Stimulated activated CD4-positive, alpha-beta T cell treated with anti-CD3 and anti-CD28 coated beads, Interleukin-12 subunit alpha, Interleukin-12 subunit beta, amount 100 ng/mL, for 24 hours (primary cell): ENCODE data around the gene ACSF3.
"Not testable (repeated sequence)": the region's sequence is repeated elsewhere in the genome, so short reads cannot be mapped to it uniquely, and the experiment has no call there.

Source experiments
- DNase-seq, 2 experiments: peaks; one replicate each; pipeline ENCODE4 v3.0.0-alpha.2; 2020; ENCODE audit warnings: low read depth in 2 of 2

ACSF3 gene

DNA sequence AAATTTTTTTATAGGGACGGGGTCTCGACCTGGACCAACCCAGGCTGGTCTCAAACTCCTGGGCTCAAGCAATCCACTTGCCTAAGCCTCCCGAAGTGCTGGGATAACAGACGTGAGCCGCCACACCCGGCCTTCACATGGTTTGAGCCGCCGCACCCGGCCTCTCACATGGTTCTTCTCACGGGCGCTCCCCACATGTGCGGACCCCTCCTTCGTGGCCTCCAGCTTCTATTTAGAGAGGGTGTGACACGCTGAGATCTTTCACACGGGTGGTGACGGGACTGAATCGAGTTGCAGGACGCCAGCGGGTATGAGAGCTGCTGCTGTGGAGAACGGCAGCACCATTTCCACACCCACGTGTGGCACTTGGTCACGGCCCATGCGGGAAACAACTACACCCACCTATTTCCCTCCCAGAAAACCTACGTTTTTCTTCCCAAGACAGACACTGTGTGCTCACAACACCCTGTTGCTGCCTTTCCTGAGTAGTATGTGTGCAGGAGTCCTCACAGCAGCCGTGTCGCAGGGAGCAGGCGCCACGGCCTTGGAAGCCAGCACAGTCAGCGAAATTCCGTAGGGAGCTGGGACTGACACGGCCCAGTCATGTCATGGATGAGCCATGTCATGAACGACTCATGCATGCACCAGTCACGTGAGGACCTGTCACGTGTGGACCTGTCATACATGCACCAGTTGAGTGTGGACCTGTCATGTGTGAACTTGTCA lies 20.1 kb upstream of the ACSF3 start:
- no peak for DNase-seq

- not testable (repeated sequence) for DNase-seq
Observed at GRCh38 chr16:89074072-89074674, 19.5 kb upstream of the ACSF3 start.

- no peak for DNase-seq
Observed at GRCh38 chr16:89074803-89075688, 18.6 kb upstream of the ACSF3 start.

- no peak for DNase-seq
Observed at GRCh38 chr16:89076159-89076558, 17.5 kb upstream of the ACSF3 start.

GRCh38 chr16:89077076-89077475 lies 16.6 kb upstream of the ACSF3 start:
- DNase-seq, result no peak

DNA sequence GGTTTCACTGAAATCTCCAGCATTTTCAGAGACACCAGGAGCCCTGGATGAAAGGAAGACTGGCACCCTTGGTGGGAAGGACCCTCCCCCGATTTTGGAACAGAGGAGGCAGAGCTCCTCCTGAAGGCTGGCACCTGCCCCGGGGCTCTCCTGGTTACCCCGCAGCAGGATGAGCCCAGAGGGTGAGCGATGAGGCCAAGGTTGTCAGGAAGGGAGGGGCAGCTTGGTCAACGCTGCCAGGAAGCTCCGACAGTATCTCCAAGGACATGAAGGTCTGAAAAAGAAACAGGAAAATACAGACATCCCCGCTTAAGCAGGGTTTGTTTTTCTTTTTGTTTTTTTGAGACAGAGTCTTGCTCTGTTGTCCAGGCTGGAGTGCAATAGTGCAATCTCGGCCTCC lies 15.5 kb upstream of the ACSF3 start:
- no peak for DNase-seq

DNA sequence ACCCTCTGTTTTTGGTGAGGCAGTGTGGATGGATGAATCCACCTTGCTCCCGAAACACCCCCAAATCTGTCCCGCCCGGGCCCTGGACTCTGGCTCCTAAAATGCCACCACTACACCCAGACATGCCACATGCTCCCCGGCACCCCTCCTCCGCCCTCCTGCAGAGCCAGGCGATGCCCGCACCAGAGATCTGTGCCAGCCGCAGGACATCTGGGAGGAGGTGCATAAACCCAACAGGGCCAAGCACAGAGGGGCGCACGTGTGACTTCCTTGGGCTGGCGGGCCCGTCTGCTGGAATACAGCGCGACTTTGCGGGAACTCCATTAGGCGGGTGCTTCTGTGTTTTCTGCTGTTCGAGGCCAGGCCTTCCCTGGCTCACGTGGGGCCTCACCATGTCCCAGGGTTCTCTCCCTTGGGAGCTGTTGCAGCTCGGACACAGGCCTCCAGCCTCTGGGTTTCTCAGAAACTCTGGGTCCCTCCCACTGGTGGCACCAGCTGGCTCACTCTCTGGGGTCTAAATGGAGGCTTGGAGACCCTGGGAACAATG lies 14.1 kb upstream of the ACSF3 start:
- no peak for DNase-seq

DNA sequence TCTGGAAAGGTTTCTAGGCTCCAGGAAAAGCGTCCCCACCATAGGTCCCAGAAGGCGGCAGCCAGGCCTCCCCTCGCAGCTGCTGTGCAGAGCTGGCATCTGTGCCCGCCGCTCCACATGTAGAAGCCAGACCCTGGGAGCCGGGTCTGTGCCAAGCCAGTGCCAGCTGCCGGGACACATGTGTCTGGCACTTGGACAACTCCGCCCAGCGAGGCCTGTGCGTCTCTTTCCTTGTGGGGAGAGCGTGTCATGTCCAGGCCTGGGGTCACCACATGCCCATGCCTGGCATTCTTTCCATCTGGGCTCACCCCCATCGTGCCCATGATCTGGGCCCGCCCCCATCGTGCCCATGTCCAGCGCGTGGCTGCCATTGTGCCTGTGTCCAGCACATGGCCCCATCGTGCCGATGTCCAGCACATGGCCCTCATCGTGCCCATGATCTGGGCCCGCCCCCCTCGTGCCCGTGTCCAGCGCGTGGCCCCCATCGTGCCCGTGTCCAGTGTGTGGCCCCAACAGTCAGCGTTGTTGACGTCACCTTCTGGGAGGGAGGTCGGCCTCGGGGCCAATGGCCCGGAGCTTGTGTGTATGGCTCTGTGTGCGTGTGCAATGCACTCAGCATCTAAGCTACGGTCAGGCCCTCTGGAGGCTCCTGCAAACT lies 13.3 kb upstream of the ACSF3 start:
- no peak for DNase-seq

GRCh38 chr16:89081556-89081955 lies 12.1 kb upstream of the ACSF3 start:
- DNase-seq, result no peak

DNA sequence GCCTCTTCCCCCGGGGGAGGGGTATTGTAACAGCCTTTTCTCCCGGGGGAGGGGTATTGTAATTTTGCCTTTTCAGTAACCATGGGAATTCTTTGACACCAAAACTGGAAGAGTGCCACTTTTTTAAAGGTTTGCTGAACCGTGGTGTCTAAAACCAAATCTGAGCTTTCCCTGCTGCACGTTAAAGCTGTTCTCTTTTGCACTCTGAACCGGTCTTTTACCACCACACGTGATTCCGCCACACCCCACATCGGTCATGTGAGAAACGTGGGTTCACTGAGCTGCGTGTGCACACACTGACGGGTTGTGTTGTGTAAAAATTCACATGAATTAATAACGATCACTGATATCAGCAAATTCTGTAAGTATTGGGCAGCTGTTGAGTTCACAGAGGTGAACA lies 9.2 kb upstream of the ACSF3 start:
- DNase-seq, result no peak

DNA sequence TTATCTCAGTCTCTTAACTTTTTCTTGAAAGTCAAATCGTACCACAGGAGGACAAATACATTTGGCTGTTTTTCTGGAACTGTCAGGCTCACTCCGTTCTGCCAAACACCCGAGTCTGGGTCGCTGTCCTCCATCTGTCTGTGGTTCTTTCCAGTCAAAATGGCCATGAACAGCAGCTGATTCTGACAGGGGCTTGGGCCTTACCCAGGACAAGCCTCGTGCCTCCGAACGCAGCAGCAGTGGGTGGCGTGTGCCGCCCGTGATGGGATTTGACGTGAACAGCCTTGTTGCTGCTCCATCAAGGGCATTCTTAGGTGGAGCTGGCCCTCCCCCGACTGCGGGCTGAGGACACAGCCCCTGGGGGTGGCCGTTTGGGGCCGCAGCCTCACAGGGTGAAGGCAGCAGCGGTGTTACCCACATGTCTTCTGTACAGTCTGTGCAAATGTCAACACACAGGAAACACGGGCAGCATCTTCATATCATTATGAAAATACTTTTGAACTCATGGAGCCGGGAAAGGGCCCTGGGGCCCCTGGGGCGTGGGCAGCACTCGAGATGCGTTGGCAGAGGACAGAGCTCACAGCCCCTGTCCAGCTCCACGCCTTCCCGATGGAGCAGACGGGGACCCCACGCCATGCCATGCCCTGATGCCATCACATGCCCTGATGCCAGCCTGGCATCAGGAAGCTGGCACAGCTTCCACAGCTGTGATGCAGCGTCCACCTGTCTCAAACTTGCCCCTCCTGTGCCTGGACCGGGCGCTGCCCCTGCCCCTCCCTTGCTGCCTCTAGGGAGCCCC lies 8.6 kb upstream of the ACSF3 start:
- DNase-seq, result no peak

GRCh38 chr16:89085755-89086154 lies 7.9 kb upstream of the ACSF3 start:
- DNase-seq, result no peak

DNA sequence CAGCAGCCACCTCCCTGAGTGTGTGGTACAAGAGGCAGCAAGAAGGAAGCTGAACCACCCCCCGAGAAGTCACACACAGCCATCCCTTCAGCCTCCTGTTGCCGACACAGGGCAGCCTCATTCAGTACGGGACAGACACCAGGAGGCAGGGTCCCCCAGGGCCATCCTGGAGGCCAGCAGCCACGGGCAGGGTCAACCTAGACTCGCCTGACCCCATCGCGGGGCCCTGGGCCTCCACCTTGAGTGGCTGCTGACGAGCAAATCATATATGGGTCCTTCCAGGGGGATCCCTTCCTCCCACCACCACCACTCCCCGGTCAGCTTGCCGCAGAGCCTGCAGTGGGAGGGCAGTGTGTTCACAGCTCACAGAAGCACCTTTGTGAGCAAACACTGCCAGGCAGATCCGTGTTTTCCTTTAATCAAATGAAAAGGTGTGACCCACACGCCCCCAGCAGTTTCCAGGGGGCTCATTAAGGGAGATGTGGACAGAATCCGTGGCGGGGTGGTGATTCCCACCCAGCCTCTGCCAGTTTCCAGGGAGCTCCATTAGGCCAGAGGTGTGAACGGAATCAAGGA lies 5.6 kb upstream of the ACSF3 start:
- DNase-seq, result no peak

- no peak for DNase-seq
Observed at GRCh38 chr16:89089120-89089519, 4.5 kb upstream of the ACSF3 start.

DNA sequence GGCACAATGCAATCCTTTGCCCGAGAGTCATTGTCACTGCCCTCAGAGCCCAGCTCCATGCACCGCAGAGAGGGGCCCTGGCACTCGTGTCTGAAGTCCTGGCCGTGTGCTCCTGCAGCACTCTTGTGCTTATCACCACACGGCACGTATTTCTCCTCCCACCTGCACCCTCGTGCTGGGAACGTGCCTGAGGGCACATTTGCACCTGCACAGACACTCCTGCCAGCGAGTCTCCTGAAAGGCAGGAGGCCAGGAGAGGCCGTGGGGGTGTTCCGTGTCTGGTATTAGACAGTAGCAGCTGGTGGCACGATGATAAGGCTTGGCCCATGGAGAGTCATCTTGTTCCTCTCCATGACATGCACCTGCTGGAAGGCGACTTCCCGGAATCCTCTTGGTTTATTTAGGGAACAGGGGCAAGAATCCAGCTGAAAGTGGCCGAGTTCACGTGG lies 3.4 kb upstream of the ACSF3 start:
- no peak for DNase-seq

DNA sequence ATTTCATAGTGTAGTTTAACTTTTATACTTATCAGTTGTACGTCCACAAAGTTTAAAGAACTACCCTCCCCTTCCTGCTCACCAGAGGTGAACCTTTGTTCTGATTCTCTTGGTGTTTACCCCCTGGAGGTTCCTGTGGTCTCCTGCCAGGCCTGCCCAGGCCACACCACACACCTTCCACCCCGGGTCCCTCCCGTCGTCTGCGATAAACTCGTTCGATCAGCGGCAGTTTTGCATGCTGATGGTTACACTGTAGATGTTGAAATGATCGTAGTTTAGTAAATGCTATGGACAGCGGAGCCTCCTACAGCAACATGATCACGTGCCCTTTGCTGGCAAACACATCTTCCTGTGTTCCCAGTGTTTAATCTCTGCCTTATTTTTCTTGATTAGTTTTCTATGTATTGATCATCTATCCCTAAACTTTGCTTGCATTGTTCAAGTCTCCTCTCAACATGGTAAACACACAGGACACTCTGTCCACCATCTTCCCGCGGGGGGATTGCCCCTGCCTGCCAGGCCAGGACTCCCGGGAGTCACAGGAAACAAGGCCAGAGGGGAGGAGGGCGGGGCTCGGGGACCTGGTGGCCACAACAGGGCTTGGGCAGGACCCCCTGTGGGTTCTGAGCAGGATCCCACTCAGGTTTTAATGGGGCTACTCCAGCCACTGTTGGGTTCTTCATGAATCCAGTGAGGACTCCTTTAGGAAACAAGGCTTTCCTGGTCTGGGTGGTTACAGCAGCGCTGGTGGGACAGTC lies 2.8 kb upstream of the ACSF3 start:
- no peak for DNase-seq

DNA sequence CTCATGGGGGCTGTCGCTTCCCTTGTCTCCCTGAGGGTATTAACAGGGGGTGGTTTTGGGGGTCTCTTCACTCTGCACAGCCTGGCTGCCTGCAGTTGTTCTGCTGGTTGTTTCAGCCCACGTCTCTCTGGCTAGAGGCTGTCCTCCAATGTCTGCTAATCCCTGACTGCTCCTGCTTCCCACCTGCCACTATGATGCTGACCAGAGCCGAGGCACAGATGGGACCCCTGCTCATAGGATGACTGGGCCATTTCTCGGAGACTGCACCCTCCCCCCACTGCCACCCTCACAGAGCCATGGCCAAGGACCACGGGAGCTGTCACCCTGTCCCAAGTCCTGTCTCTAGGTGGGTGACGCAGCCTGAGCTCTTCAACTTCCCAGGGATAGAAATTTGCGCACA lies 1.6 kb upstream of the ACSF3 start:
- DNase-seq, result no peak

GRCh38 chr16:89093252-89093601 lies 425 bp upstream of the ACSF3 start:
- DNase-seq, result not testable (repeated sequence)

GRCh38 chr16:89094252-89094879 lies 714 bp downstream of the ACSF3 start:
- no peak for DNase-seq

DNA sequence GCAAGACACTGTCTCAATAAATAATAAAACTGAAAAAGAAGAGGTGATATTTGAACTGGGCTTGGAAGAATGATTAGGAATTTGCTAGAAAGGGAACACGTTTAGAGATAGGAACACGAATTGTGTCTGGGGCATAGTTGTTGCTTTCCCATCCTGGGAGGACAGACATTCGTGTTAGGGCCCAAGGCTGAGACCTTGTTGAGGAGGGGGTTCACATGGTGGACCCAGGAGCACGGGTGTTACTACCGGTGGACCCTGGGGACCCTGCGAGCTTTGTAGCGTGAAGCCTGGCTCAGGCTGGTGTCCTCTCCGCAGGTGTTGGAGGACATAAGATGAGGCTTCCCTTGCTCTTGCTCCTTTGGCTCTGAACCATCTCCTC lies 1.2 kb downstream of the ACSF3 start:
- no peak for DNase-seq
